Forelimb muscle (tissue), 1 donor: Measurements from ENCODE around the gene CNKSR3. TPM values are rescaled to one million over a fixed set of nuclear protein-coding genes. Genes with fewer than 3 reads are reported as not detected.

Experiments used
- DNase-seq: peaks from one replicate; pipeline ENCODE4 v3.0.0-alpha.2; 2013; ENCODE audit warnings: low read depth
- polyA plus RNA-seq: library from polyadenylated mRNA; unstranded; fragments of 120-200 nt; gene quantifications from one replicate; pipeline ENCODE4 v1.2.1, GENCODE V29; 2013; ENCODE audit not compliant: insufficient read length

Gene CNKSR3
- polyA plus RNA-seq, 1 donor = 13.4 TPM

GRCh38 chr6:154383273-154383672 is 127.2 kb downstream of the CNKSR3 start:
- DNase-seq = no peak

DNA sequence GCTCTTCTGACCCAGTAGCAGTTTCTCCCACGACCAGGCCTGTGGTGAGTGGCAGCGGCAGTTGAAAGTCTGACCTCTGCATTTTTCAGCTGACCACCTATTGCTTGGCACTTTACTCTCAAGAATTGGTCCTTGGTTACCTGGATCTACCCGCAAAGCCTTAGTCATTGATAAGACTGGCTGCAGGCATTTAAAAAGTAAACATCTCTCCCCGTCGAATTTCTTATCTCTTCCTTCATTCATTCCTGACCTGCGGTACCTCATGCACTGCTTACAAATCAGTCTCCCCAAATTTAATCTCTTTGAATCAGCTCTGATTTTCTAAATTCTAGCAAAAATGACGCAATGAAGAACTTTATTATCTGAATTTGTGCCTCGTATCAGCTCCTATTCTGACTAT is 127.7 kb downstream of the CNKSR3 start:
- DNase-seq = no peak

DNA sequence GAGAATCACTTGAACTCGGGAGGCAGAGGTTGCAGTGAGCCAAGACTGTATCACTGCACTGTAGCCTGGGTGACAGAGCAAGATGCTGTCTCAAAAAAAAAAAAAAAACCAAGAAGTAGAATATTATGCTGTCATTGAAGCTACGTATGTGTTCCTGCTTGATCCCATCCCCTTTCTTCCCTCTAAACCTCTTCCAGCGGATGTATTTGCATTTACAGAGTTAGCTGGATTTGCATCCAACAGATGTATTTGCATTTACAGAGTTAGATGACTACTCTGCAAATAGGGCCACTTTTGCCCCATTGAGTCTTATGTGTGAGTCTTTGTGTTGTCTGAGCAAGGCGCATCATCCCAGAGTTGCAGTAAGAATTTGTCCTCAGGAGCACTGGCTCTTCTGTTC is 128.9 kb downstream of the CNKSR3 start:
- no peak for DNase-seq

DNA sequence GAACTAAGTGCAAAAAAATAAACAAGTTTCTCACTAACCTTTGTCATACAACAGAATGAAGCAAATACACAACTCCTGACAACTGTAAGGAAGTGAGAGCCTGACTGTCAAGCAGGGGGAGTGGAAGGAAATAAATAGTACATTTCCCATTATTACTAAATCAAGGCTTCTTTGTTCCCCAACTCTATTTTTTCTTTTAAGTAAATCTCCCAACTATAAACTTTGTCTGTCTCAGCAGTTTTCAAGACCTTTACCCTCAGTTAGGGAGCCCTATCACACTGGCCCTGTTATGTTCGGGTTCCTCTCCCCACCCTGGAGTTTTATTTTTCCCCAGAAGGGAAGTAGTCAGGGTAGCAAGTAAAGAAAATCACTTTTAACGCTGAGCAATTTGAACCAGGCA is 129.7 kb downstream of the CNKSR3 start:
- no peak for DNase-seq

GRCh38 chr6:154379585-154379984 is 130.9 kb downstream of the CNKSR3 start:
- no peak for DNase-seq

DNA sequence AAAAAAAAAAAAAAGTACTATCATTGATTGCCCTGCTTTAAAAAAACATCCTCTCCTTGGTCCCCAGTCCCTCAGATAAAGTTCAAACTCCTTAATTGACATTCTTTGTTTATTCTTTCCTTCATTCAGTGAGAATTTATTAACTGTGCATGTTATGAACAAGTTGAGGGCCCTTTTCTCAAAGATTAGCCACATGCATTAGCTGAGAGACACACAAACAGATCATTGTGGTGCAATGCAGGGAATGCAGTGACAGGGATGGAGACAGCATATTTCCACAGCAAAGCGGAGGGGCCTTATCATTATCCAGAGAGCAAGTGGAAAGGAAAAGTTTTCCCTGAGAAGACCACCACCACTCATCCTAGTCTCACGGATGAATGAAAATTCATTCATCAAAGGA is 132.0 kb downstream of the CNKSR3 start:
- no peak for DNase-seq

GRCh38 chr6:154377726-154378125 is 132.8 kb downstream of the CNKSR3 start:
- DNase-seq = no peak

GRCh38 chr6:154373971-154374370 is 136.5 kb downstream of the CNKSR3 start:
- DNase-seq = no peak

DNA sequence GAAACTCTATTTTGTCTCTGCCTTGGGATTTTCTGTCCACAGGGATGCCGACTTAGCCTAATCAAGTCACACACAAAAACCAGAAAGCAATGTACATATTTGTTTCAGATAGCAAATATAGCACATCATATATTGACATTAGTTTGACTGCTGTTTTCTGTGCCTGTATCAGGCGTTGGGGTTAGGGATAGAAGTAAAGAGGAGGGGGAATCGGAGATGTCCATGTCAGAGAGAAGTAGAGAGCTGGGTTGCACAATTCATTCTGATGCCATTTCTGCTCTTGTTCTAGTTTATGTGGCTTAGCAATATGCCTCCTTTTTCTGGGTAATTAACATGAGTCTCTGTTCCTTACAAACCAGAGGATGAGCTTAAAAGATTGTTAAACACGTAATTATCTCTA is 139.2 kb downstream of the CNKSR3 start:
- DNase-seq = no peak

GRCh38 chr6:154370545-154370944 is 139.9 kb downstream of the CNKSR3 start:
- DNase-seq = no peak

GRCh38 chr6:154367839-154368695 is 142.4 kb downstream of the CNKSR3 start:
- DNase-seq = no peak

DNA sequence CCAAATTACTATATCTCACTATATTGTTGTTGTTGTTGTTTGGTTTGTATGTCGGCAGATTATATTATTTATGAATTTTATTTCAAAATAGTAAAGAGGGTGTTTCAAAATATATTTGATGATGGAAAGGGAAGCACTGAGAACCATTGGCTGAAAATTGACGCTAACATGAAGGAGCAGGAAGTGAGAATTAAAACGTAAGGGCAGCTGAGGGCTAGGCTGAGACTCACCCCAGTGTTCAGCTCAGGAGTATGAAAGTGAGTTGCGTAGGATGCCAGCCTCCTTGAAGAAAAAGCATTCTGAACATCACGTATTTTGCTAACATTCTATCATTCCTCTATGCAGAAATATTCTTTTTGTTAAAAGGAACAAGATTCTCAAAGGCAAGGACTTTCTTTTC is 143.1 kb downstream of the CNKSR3 start:
- no peak for DNase-seq

- no peak for DNase-seq
Observed at GRCh38 chr6:154363821-154364220, 146.7 kb downstream of the CNKSR3 start.

DNA sequence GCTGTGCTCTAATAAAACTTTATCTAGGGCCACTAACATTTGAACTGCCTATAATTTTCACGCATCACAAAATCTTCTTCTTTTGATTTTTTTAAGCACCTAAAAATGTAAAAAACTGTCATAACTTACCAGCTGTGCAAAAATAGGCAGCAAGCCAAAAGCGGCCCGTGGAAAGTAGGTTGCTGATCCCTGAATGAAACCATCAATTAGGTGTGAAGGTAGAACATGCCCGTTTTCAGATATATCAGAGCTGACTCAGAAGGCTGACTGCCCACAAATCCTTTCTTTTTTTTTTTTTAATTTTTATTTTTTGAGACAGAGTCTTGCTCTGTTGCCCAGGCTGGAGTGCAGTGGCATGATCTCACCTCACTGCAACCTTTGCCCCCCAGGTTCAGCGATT is 149.0 kb downstream of the CNKSR3 start:
- DNase-seq = no peak

GRCh38 chr6:154360476-154360875 is 150.0 kb downstream of the CNKSR3 start:
- no peak for DNase-seq

DNA sequence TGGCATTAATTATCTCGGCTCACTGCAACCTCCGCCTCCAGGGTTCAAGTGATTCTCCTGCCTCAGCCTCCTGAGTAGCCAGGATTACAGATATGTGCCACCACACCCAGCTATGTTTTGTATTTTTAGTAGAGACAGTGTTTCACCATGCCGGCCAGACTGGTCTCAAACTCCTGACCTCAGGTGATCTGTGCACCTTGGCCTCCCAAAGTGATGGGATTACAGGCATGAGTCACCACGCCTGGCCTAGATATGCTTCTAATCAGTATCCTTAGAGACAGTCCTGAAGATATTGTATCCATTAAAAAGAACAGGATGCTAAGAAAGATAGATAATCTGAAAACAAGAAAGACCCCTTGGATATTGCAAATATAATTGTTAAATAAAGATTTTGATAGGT is 150.8 kb downstream of the CNKSR3 start:
- no peak for DNase-seq

GRCh38 chr6:154359161-154359574 is 151.3 kb downstream of the CNKSR3 start:
- DNase-seq = no peak

- no peak for DNase-seq
Observed at GRCh38 chr6:154358019-154358545, 152.4 kb downstream of the CNKSR3 start.

- no peak for DNase-seq
Observed at GRCh38 chr6:154356690-154357089, 153.8 kb downstream of the CNKSR3 start, which contains the start of gene IPCEF1. TSS of gene IPCEF1 (minus strand) at chr6:154356803. CDS start at chr6:154265947, 90,856 bp downstream.

DNA sequence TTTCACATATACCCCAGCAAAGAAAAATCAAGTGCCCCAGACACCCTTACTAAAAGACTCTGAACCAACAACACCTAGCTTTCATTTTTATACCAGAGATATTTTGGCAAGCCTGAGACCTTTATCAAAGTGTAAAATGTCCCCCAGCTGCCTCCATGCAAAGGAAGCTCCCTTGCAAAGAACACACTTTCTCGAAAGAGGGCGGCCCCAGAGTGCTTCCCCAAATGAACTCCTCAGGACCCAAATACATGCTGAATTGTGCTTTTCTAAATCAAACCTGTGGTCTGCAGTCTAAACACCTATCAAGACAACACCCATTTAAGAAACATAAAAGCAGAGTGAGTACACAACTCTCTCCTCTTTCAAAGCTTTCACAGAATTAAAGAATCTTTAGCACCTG is 154.4 kb downstream of the CNKSR3 start:
- DNase-seq = no peak

DNA sequence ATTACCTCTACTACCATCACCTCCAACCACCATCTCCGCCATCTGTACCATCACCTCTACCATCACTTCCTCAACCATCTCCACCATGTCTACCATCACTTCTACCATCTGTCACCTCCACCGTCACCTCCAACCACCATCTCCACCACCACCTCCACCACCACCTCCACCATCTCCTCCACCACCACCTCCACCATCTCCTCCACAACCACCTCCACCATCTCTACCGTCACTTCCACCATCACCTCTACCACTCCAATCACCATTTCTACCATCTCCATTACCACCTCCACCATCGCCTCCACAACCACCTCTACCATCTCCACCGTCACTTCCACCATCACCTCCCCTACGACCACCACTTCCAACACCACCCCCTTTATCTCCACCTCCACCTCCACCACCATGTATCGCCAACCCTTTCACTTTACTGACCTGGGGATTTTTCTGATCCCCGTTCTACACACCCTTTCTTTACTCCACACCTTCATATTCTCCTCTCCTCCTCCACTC is 156.2 kb downstream of the CNKSR3 start:
- no peak for DNase-seq

DNA sequence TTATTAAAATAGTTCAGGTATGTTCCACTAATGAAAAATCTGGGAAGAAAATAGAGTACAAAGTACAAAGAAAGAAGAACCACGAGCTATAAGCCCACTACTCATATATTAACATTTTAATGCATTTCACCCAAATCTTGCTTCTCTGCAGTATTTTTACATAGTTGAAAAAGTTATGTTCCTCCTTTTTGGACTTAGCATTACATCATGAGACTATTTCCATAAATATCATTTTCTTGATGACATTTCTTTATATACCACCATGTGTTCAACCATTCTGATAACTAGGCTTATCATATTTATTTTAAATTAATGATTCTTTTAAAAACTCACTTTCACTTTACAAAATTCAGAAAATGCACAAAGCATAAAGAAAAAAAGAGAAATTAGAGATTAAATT is 156.9 kb downstream of the CNKSR3 start:
- no peak for DNase-seq

GRCh38 chr6:154352898-154353585 is 157.4 kb downstream of the CNKSR3 start:
- DNase-seq = no peak
